H9 (cell line): ENCODE results near the gene FAM25G. TPM values are rescaled to one million over a fixed set of nuclear protein-coding genes. Genes with fewer than 3 reads are reported as not detected.

Source experiments
- DNase-seq: peaks from one replicate; pipeline ENCODE4 v3.0.0-alpha.2; 2017
- H2AFZ ChIP-seq: one replicate; pipeline ENCODE4 v1.6.1; 2013; ENCODE audit warnings: mild to moderate bottlenecking, low read length, control low read depth, moderate library complexity
- H2AK5ac ChIP-seq: 2 replicates; pipeline ENCODE4 v1.6.1; 2013; ENCODE audit warnings: low read length, control low read depth, mixed read lengths; ENCODE audit not compliant: insufficient read length
- H2BK120ac ChIP-seq: one replicate; pipeline ENCODE4 v1.6.1; 2013; ENCODE audit warnings: low read depth, mild to moderate bottlenecking, low read length, control low read depth, inconsistent platforms; ENCODE audit not compliant: poor library complexity, severe bottlenecking
- H2BK12ac ChIP-seq: 2 replicates; pipeline ENCODE4 v1.6.1; 2013; ENCODE audit warnings: low read length, control low read depth, mixed read lengths, low read depth; ENCODE audit not compliant: insufficient read length
- H2BK15ac ChIP-seq: 2 replicates; pipeline ENCODE4 v1.6.1; 2013; ENCODE audit warnings: low read depth, low read length, control low read depth
- H2BK20ac ChIP-seq: one replicate; pipeline ENCODE4 v1.6.1; 2013; ENCODE audit warnings: low read depth, mild to moderate bottlenecking, low read length, control low read depth, inconsistent platforms; ENCODE audit not compliant: poor library complexity, severe bottlenecking
- H2BK5ac ChIP-seq: 2 replicates; pipeline ENCODE4 v1.6.1; 2013; ENCODE audit warnings: low read length, control low read depth, mixed read lengths; ENCODE audit not compliant: insufficient read length
- H3K14ac ChIP-seq: 2 replicates; pipeline ENCODE4 v1.6.1; 2013; ENCODE audit warnings: low read length, control low read depth; ENCODE audit not compliant: insufficient read depth
- H3K18ac ChIP-seq: 2 replicates; pipeline ENCODE4 v1.6.1; 2013; ENCODE audit warnings: low read depth, mild to moderate bottlenecking, mixed read lengths, low read length, control low read depth; ENCODE audit not compliant: insufficient read length
- H3K23ac ChIP-seq: 2 replicates; pipeline ENCODE4 v1.6.1; 2013; ENCODE audit warnings: low read length, control low read depth, mixed read lengths, low read depth; ENCODE audit not compliant: insufficient read length
- H3K23me2 ChIP-seq: 2 replicates; pipeline ENCODE4 v1.6.1; 2013; ENCODE audit warnings: low read depth, mild to moderate bottlenecking, mixed read lengths, low read length, control low read depth; ENCODE audit not compliant: insufficient read length, poor library complexity, severe bottlenecking
- H3K27ac ChIP-seq: 2 replicates; pipeline ENCODE4 v1.5.1; 2013; ENCODE audit warnings: low read length, control low read depth, mixed read lengths, low read depth; ENCODE audit not compliant: insufficient read length
- H3K27me3 ChIP-seq: 2 replicates; pipeline ENCODE4 v1.6.1; 2013; ENCODE audit warnings: low read length, control low read depth, inconsistent platforms; ENCODE audit not compliant: insufficient read depth
- H3K4ac ChIP-seq: 2 replicates; pipeline ENCODE4 v1.6.1; 2013; ENCODE audit warnings: low read depth, mild to moderate bottlenecking, control low read depth, inconsistent platforms, low read length, moderate library complexity
- H3K4me1 ChIP-seq: 2 replicates; pipeline ENCODE4 v1.6.1; 2013; ENCODE audit warnings: low read length, control low read depth, inconsistent platforms; ENCODE audit not compliant: insufficient read depth
- H3K4me2 ChIP-seq: 2 replicates; pipeline ENCODE4 v1.6.1; 2013; ENCODE audit warnings: low read length, control low read depth, mixed read lengths; ENCODE audit not compliant: insufficient read length, insufficient read depth
- H3K56ac ChIP-seq: 2 replicates; pipeline ENCODE4 v1.6.1; 2013; ENCODE audit warnings: low read depth, mild to moderate bottlenecking, mixed read lengths, low read length, control low read depth; ENCODE audit not compliant: insufficient read length
- H3K79me1 ChIP-seq: 2 replicates; pipeline ENCODE4 v1.6.1; 2013; ENCODE audit warnings: low read depth, mild to moderate bottlenecking, moderate library complexity, low read length, control low read depth, inconsistent platforms; ENCODE audit not compliant: insufficient read depth, poor library complexity, severe bottlenecking
- H3K79me2 ChIP-seq: 2 replicates; pipeline ENCODE4 v1.6.1; 2013; ENCODE audit warnings: low read length, control low read depth, inconsistent platforms; ENCODE audit not compliant: insufficient read depth
- H3K9ac ChIP-seq: 2 replicates; pipeline ENCODE4 v1.6.1; 2013; ENCODE audit warnings: low read length, control low read depth, mixed read lengths; ENCODE audit not compliant: insufficient read length; ENCODE audit errors: extremely low read depth
- H3K9me3 ChIP-seq: one replicate; pipeline ENCODE4 v1.6.1; 2013; ENCODE audit warnings: low read depth, low read length, inconsistent platforms; ENCODE audit not compliant: control insufficient read depth
- H3T11ph ChIP-seq: one replicate; pipeline ENCODE4 v1.6.1; 2013; ENCODE audit warnings: mild to moderate bottlenecking, low read length, control low read depth, inconsistent platforms
- H4K20me1 ChIP-seq: one replicate; pipeline ENCODE4 v1.6.1; 2013; ENCODE audit not compliant: control insufficient read depth, insufficient read length, insufficient read depth
- H4K5ac ChIP-seq: 2 replicates; pipeline ENCODE4 v1.6.1; 2013; ENCODE audit warnings: low read depth, mild to moderate bottlenecking, mixed read lengths, low read length, control low read depth; ENCODE audit not compliant: insufficient read length
- H4K8ac ChIP-seq: replicated peaks from 2 replicates; pipeline ENCODE4 v1.6.1; 2013; ENCODE audit warnings: low read length, control low read depth, mixed read lengths, low read depth; ENCODE audit not compliant: insufficient read length
- H4K91ac ChIP-seq: 2 replicates; pipeline ENCODE4 v1.6.1; 2013; ENCODE audit warnings: low read depth, mild to moderate bottlenecking, moderate library complexity, mixed read lengths, low read length, control low read depth; ENCODE audit not compliant: insufficient read length
- H3K27ac Mint-ChIP-seq, 3 experiments: 2 replicates in 2 of 3; 3 replicates in 1 of 3; pipeline ENCODE4 v1.8.0; 2020 to 2021; ENCODE audit warnings: mixed read lengths in 3 of 3, mild to moderate bottlenecking in 1 of 3, moderate library complexity in 1 of 3
- H3K27me3 Mint-ChIP-seq: 2 replicates; pipeline ENCODE4 v1.8.0; 2021; ENCODE audit warnings: low read depth, mild to moderate bottlenecking, moderate library complexity, mixed read lengths
- H3K36me3 Mint-ChIP-seq, 3 experiments: 2 replicates in 2 of 3; 3 replicates in 1 of 3; pipeline ENCODE4 v1.8.0; 2020 to 2021; ENCODE audit warnings: low read depth in 3 of 3, mixed read lengths in 3 of 3; ENCODE audit not compliant: insufficient read depth in 1 of 3
- H3K4me1 Mint-ChIP-seq, 2 experiments: 2 replicates each; pipeline ENCODE4 v1.8.0; 2020; ENCODE audit warnings: mixed read lengths in 2 of 2
- H3K4me3 Mint-ChIP-seq, 2 experiments: 2 replicates in 1 of 2; 3 replicates in 1 of 2; pipeline ENCODE4 v1.8.0; 2020 to 2021; ENCODE audit warnings: mild to moderate bottlenecking in 2 of 2, mixed read lengths in 2 of 2, moderate library complexity in 1 of 2
- H3K9me3 Mint-ChIP-seq, 2 experiments: 2 replicates in 1 of 2; 3 replicates in 1 of 2; pipeline ENCODE4 v1.8.0; 2020; ENCODE audit warnings: mild to moderate bottlenecking in 2 of 2, mixed read lengths in 2 of 2, moderate library complexity in 1 of 2
- CTCF ChIP-seq: fragments of 200-600 bp; sonication (generic); conservative IDR thresholded peaks from 3 replicates; pipeline ENCODE4 v1.8.0; 2021; ENCODE audit warnings: antibody characterized with exemption, mild to moderate bottlenecking
- WGBS: extraction: QIAGEN DNeasy Blood & Tissue Kit; methylation state at CpG from one replicate; pipeline ENCODE4 v1.1.7; 2013; ENCODE audit warnings: missing lambda C conversion rate, low lambda C conversion rate, mixed read lengths; ENCODE audit not compliant: insufficient read length; ENCODE audit errors: extremely low coverage; 5-methylcytosine and 5-hydroxymethylcytosine counted together
- total RNA-seq: library from RNA; stranded (reverse); gene quantifications from 2 replicates; pipeline ENCODE4 v1.2.1, GENCODE V29; 2021

Gene FAM25G
- total RNA-seq, 1 experiment from 2014 or later: not detected

GRCh38 chr10:47457528-47457820 lies 34.0 kb downstream of the FAM25G start:
- no peak for DNase-seq
- no peak for TF ChIP-seq CTCF
- no peaks in the 10 kb centered on the region for H3K27me3 ChIP-seq
- no peaks in the 10 kb centered on the region for H3K23me2 ChIP-seq
- H3K4me1 ChIP-seq: no peaks in the 10 kb centered on the region
- no peak overlapping the region for H2AK5ac ChIP-seq
- no peak overlapping the region for H3K18ac ChIP-seq
- H2BK15ac ChIP-seq: no peak overlapping the region
- Mint-ChIP-seq H3K27me3 (peaks cover 2% of the 10 kb centered on the region), H3K9me3 (no peaks in the 10 kb centered on the region), H3K36me3 (no peaks in the 10 kb centered on the region), H3K4me3 (no peak overlapping the region), H3K4me1 (peaks cover 10 to 18% of the 10 kb centered on the region in 2 experiments), H3K27ac (no peak overlapping the region)
- no peaks in the 10 kb centered on the region for H3K79me1 ChIP-seq
- H3K9me3 ChIP-seq: no peaks in the 10 kb centered on the region
- no peak overlapping the region for H2BK120ac ChIP-seq
- no peak overlapping the region for H3K4me2 ChIP-seq
- H2AFZ ChIP-seq: no peak overlapping the region
- no peak overlapping the region for H3K27ac ChIP-seq
- H3K79me2 ChIP-seq: no peaks in the 10 kb centered on the region
- no peak overlapping the region for H2BK5ac ChIP-seq
- no peak overlapping the region for H4K8ac ChIP-seq
- no peaks in the 10 kb centered on the region for H4K20me1 ChIP-seq
- no CpG with 5 or more reads among the region's 1 CpG for WGBS
- no peak overlapping the region for H2BK20ac ChIP-seq
- H4K5ac ChIP-seq: no peak overlapping the region
- H3K4ac ChIP-seq: no peak overlapping the region
- no peak overlapping the region for H3T11ph ChIP-seq
- no peak overlapping the region for H4K91ac ChIP-seq
- no peak overlapping the region for H3K23ac ChIP-seq
- H3K9ac ChIP-seq: no peak overlapping the region
- no peak overlapping the region for H2BK12ac ChIP-seq
- H3K14ac ChIP-seq: no peak overlapping the region
- H3K56ac ChIP-seq: no peak overlapping the region
